Tibial artery (tissue), 4 donors: Measurements from ENCODE around the gene RIN3.

Experiments
- DNase-seq, 2 donors: peaks; one replicate each; pipeline ENCODE4 v3.0.0-alpha.2; 2019
- H3K27ac ChIP-seq, 2 donors: fragments of 200-600 bp; sonication (generic) in 1 of 2; 1 replicate in 1 of 2; 2 replicates in 1 of 2; pipeline ENCODE4 v1.5.1; 2018 to 2019; ENCODE audit warnings: mild to moderate bottlenecking in 1 of 2
- H3K27me3 ChIP-seq, 2 donors: fragments of 200-600 bp; sonication (generic) in 1 of 2; one replicate each; pipeline versions ENCODE4 v1.5.1 to v1.6.0; 2016 to 2019
- H3K36me3 ChIP-seq, 3 donors: fragments of 200-600 bp; sonication (generic) in 2 of 3; one replicate each; pipeline ENCODE4 v1.5.1; 2016 to 2019; ENCODE audit warnings: mild to moderate bottlenecking in 2 of 3
- H3K4me1 ChIP-seq, 4 donors: fragments of 200-600 bp; sonication (generic) in 2 of 4; 1 replicate in 3 of 4; 2 replicates in 1 of 4; pipeline ENCODE4 v1.5.1; 2016 to 2019
- H3K4me3 ChIP-seq, 2 donors: fragments of 200-600 bp; sonication (generic) in 1 of 2; 1 replicate in 1 of 2; 2 replicates in 1 of 2; pipeline ENCODE4 v1.5.1; 2018 to 2019; ENCODE audit warnings: mild to moderate bottlenecking in 2 of 2
- H3K9me3 ChIP-seq, 3 donors: fragments of 200-600 bp; sonication (generic) in 1 of 3; one replicate each; pipeline ENCODE4 v1.5.1; 2016 to 2019
- intact Hi-C: fragments of 100-400 bp; cut with DNase I; formaldehyde crosslinking; loops from one replicate; pipeline ENCODE4 v1.15.0; 2023; ENCODE audit warnings: low total_unique reads
- TF ChIP-seq, protein P1 (sequence below), 2 experiments: fragments of 200-600 bp in 1 of 2; fragments of 450-650 bp in 1 of 2; IDR thresholded peaks; one replicate each; pipeline ENCODE4 v1.5.1; 2017 to 2019; ENCODE audit warnings: antibody characterized with exemption in 2 of 2, mild to moderate bottlenecking in 1 of 2, moderate library complexity in 1 of 2

The RIN3 gene

DNA sequence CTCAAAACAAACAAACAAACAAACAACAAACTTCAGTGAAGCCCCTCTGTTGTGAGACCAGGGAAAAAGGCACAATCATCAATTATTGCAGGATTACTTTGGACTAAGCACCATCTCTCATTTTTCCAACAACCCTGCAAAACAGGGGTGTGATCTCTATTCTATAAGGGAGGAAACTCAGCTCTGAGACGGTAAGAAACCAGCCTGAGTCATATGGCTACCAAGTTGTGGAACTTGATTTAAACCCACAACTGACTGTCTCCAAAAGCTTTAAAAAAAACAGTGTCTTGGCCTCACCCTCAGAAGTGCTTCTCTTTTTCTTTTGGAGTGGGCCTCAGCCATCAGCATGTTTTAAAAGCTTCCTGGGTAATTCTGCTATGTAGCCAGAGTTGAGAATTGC lies 49.8 kb downstream of the RIN3 start:
- Histone ChIP-seq H3K9me3 (no peaks in the 10 kb centered on the region), H3K27me3 (no peaks in the 10 kb centered on the region), H3K4me3 (no peak overlapping the region), H3K27ac (peak overlapping the region; percentile 31 to 36), H3K4me1 (peaks cover 0 to 31% (median 21%) of the 10 kb centered on the region in 4 donors), H3K36me3 (peaks cover 15 to 23% (median 17%) of the 10 kb centered on the region in 3 donors)
- TF ChIP-seq, protein P1, sequence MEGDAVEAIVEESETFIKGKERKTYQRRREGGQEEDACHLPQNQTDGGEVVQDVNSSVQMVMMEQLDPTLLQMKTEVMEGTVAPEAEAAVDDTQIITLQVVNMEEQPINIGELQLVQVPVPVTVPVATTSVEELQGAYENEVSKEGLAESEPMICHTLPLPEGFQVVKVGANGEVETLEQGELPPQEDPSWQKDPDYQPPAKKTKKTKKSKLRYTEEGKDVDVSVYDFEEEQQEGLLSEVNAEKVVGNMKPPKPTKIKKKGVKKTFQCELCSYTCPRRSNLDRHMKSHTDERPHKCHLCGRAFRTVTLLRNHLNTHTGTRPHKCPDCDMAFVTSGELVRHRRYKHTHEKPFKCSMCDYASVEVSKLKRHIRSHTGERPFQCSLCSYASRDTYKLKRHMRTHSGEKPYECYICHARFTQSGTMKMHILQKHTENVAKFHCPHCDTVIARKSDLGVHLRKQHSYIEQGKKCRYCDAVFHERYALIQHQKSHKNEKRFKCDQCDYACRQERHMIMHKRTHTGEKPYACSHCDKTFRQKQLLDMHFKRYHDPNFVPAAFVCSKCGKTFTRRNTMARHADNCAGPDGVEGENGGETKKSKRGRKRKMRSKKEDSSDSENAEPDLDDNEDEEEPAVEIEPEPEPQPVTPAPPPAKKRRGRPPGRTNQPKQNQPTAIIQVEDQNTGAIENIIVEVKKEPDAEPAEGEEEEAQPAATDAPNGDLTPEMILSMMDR (IDR thresholded peaks at IDR 0.05) = no peak
- intact Hi-C loops = no loop called here
- DNase-seq = no peak

DNA sequence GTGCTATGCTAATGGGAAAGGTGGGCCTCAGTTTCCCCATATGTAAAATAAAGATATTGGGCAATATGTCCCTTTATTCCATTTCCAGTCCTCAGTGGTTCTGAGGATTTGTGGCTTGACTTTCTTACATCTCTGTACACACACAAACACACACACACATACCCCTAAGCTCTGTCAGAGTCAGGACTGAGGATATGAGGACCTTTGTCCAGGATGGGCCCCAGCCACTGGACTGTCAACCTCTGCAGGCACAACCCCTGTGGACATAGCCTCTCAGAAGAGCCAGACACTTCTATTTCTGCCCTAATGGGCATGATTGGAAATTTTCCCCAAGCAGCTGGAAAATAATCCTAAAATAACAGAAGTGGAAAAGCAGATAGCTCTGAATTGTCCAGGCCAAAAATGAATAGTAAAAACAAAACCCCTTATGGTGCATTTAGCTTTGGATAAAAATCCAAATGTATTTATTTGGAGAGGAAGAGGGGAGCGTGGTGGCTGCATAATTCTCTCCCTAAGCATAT lies 50.2 kb downstream of the RIN3 start:
- H3K27ac ChIP-seq = peak overlapping the region; percentile 31 to 36
- no peak overlapping the region for H3K4me3 ChIP-seq
- H3K4me1 ChIP-seq = peaks cover 0 to 31% (median 21%) of the 10 kb centered on the region in 4 donors
- TF ChIP-seq, protein P1 (IDR thresholded peaks at IDR 0.05) = no peak
- no peak for DNase-seq
- intact Hi-C loops = no loop called here
- H3K36me3 ChIP-seq = peaks cover 14 to 23% (median 15%) of the 10 kb centered on the region in 3 donors
- no peaks in the 10 kb centered on the region for H3K9me3 ChIP-seq
- H3K27me3 ChIP-seq = no peaks in the 10 kb centered on the region

DNA sequence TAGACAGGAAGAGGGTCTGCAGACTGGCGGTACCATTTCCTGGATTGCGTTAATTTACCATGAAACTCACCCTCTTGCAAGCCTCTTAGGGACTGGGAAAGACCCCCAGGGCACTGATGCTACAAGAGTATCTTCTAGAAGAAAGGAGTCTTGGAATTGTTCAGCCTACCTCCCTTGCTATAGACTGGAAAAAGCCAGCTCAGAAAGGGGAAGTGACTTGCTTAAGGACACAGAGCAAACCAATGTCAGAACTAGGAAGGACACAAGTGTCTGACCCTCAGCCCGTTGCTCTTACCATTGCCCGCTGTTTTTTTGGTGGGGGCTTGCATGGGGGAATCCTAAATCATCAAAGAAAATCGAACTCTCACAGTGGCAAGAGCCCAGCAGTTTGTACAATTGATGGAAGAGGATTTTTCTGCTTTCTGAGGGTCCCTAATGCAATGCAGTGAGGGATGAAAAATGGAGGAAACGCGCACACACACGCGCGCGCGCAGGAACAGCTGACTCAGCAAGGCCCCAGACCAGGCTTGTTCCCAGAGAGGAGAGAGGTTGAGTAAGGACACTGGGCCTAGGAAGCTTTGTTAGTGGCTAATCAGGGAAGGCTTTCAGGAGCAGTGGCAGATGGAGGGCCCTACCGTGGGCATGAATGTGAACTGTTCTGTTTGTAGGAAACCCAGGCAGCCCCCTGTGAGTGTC lies 50.9 kb downstream of the RIN3 start:
- peak in 1 of 2 donors; percentile 48 for DNase-seq
- Histone ChIP-seq H3K27me3 (no peaks in the 10 kb centered on the region), H3K9me3 (no peaks in the 10 kb centered on the region), H3K4me1 (peaks cover 0 to 31% (median 21%) of the 10 kb centered on the region in 4 donors), H3K27ac (peak overlapping the region; percentile 31 to 36), H3K36me3 (peaks cover 14 to 19% (median 15%) of the 10 kb centered on the region in 3 donors), H3K4me3 (no peak overlapping the region)
- intact Hi-C loops = no loop called here
- TF ChIP-seq, protein P1 (IDR thresholded peaks at IDR 0.05) = no peak

- TF ChIP-seq, protein P1 (IDR thresholded peaks at IDR 0.05) = no peak
- Histone ChIP-seq H3K9me3 (no peaks in the 10 kb centered on the region), H3K27me3 (no peaks in the 10 kb centered on the region), H3K4me1 (peaks cover 0 to 31% (median 21%) of the 10 kb centered on the region in 4 donors), H3K27ac (peak overlapping the region; percentile 21 to 23), H3K36me3 (peaks cover 8 to 17% (median 15%) of the 10 kb centered on the region in 3 donors), H3K4me3 (no peak overlapping the region)
- intact Hi-C loops = no loop called here
- DNase-seq = no peak
Observed at GRCh38 chr14:92565040-92565717, 51.6 kb downstream of the RIN3 start.

- TF ChIP-seq, protein P1 (IDR thresholded peaks at IDR 0.05) = no peak
- intact Hi-C loops = no loop called here
- Histone ChIP-seq H3K9me3 (no peaks in the 10 kb centered on the region), H3K4me3 (no peak overlapping the region), H3K27me3 (no peaks in the 10 kb centered on the region), H3K27ac (no peak overlapping the region), H3K36me3 (peaks cover 5 to 17% (median 15%) of the 10 kb centered on the region in 3 donors), H3K4me1 (peaks cover 0 to 31% (median 21%) of the 10 kb centered on the region in 4 donors)
- no peak for DNase-seq
Observed at GRCh38 chr14:92565718-92566115, 52.1 kb downstream of the RIN3 start.
